A549 treated with RU486 at 1 μM for 4 hours (cell line): ENCODE results near the gene DYRK3. TPM values are rescaled to one million over a fixed set of nuclear protein-coding genes. Genes with fewer than 3 reads are reported as not detected.

Experiments
- total RNA-seq: library from RNA; stranded (reverse); fragments of 200-300 nt; extraction: Qiagen RNA extraction; gene quantifications from 5 replicates; pipeline ENCODE4 v1.2.3, GENCODE V29; 2022; ENCODE audit warnings: low read depth

DYRK3 gene
- 8.4 to 11.1 TPM (median 10.6 TPM) in 5 replicates for total RNA-seq

GRCh38 chr1:206635080-206635977, at the start of gene DYRK3:
TSS of gene DYRK3 (plus strand) at chr1:206635536. CDS start at chr1:206635704, 168 bp downstream.

GRCh38 chr1:206612129-206612876, 23.0 kb upstream of the DYRK3 start, which contains the start of gene EIF2D:
TSS of gene EIF2D (minus strand) at chr1:206612465. CDS start at chr1:206612342, 123 bp downstream.

GRCh38 chr1:206684478-206685333, 49.4 kb downstream of the DYRK3 start, which contains the start of gene MAPKAPK2:
TSS of gene MAPKAPK2 (plus strand) at chr1:206684905. CDS start at chr1:206685230, 325 bp downstream.

Other genes starting within 250 kb of the DYRK3 start
- gene IKBKE, start 165.1 kb upstream of the DYRK3 start, total RNA-seq = 6.3 to 8.9 TPM (median 7.3 TPM) in 5 replicates
- gene RASSF5, start 128.0 kb upstream of the DYRK3 start, total RNA-seq = 1.0 to 1.4 TPM (median 1.2 TPM) in 5 replicates
- gene EIF2D, start 23.1 kb upstream of the DYRK3 start, total RNA-seq = 32.7 to 36.2 TPM (median 34.2 TPM) in 5 replicates
- 65.2 to 74.1 TPM (median 69.4 TPM) in 5 replicates for gene MAPKAPK2, start 49.4 kb downstream of the DYRK3 start, total RNA-seq
- not detected in 5 replicates for gene IL19, start 135.2 kb downstream of the DYRK3 start, total RNA-seq
- gene IL10, start 137.0 kb downstream of the DYRK3 start, total RNA-seq = not detected in 5 replicates
- not detected in 5 replicates for gene IL20, start 230.1 kb downstream of the DYRK3 start, total RNA-seq